Osteocyte (in vitro differentiated cells): Measurements from ENCODE around the gene TRAP1. TPM values are rescaled to one million over a fixed set of nuclear protein-coding genes. Genes with fewer than 3 reads are reported as not detected.
A peak's percentile ranks its signal among the peaks of the same experiment; 100 is the strongest.

Experiments used
- DNase-seq: peaks from one replicate; pipeline ENCODE4 v3.0.0; 2021; ENCODE audit warnings: mixed read lengths; ENCODE audit not compliant: unreplicated experiment; ENCODE audit errors: extremely low spot score
- H3K27ac Mint-ChIP-seq: one replicate; pipeline ENCODE4 v1.8.0; 2021; ENCODE audit warnings: mild to moderate bottlenecking, mixed read lengths; ENCODE audit not compliant: unreplicated experiment
- H3K27me3 Mint-ChIP-seq: one replicate; pipeline ENCODE4 v1.8.0; 2021; ENCODE audit warnings: mixed read lengths; ENCODE audit not compliant: unreplicated experiment
- H3K36me3 Mint-ChIP-seq: one replicate; pipeline ENCODE4 v1.8.0; 2021; ENCODE audit warnings: mixed read lengths; ENCODE audit not compliant: unreplicated experiment
- H3K4me1 Mint-ChIP-seq: one replicate; pipeline ENCODE4 v1.8.0; 2021; ENCODE audit warnings: mixed read lengths; ENCODE audit not compliant: unreplicated experiment
- H3K4me3 Mint-ChIP-seq: one replicate; pipeline ENCODE4 v1.8.0; 2021; ENCODE audit warnings: mild to moderate bottlenecking, moderate library complexity, mixed read lengths; ENCODE audit not compliant: unreplicated experiment
- H3K9me3 Mint-ChIP-seq: one replicate; pipeline ENCODE4 v1.8.0; 2021; ENCODE audit warnings: mixed read lengths; ENCODE audit not compliant: unreplicated experiment
- CTCF ChIP-seq: fragments of 200-600 bp; sonication (generic); IDR thresholded peaks from 2 replicates; pipeline ENCODE4 v1.5.0; 2021; ENCODE audit warnings: antibody characterized with exemption, mild to moderate bottlenecking, moderate library complexity
- total RNA-seq: library from RNA; stranded (reverse); gene quantifications from 2 replicates; pipeline ENCODE4 v1.2.1, GENCODE V29; 2021

TRAP1 gene
- total RNA-seq, 1 donor from 2014 or later: 81.9 TPM

- Mint-ChIP-seq H3K4me3 (no peak overlapping the region), H3K36me3 (no peaks in the 10 kb centered on the region), H3K4me1 (peaks cover 4% of the 10 kb centered on the region), H3K9me3 (no peaks in the 10 kb centered on the region), H3K27ac (no peak overlapping the region), H3K27me3 (no peaks in the 10 kb centered on the region)
- TF ChIP-seq CTCF: no peak
- DNase-seq: no peak
Measured at GRCh38 chr16:3623642-3624041, 93.7 kb downstream of the TRAP1 start.

GRCh38 chr16:3618769-3619141 lies 98.6 kb downstream of the TRAP1 start:
- Mint-ChIP-seq H3K27me3 (no peaks in the 10 kb centered on the region), H3K9me3 (no peaks in the 10 kb centered on the region), H3K4me3 (no peak overlapping the region), H3K4me1 (peaks cover 6% of the 10 kb centered on the region), H3K27ac (no peak overlapping the region), H3K36me3 (peaks cover 4% of the 10 kb centered on the region)
- DNase-seq: no peak
- TF ChIP-seq CTCF: no peak

GRCh38 chr16:3612510-3613466 lies 104.5 kb downstream of the TRAP1 start:
- Mint-ChIP-seq H3K4me1 (peaks cover 28% of the 10 kb centered on the region), H3K27me3 (no peaks in the 10 kb centered on the region), H3K36me3 (peaks cover 4% of the 10 kb centered on the region), H3K4me3 (peak overlapping the region; percentile 99), H3K9me3 (no peaks in the 10 kb centered on the region), H3K27ac (peak overlapping the region; percentile 17)
- no peak for TF ChIP-seq CTCF
- DNase-seq: no peak

GRCh38 chr16:3611146-3611975 lies 106.0 kb downstream of the TRAP1 start, which contains the start of gene SLX4:
Gene SLX4, minus strand, starts transcription at chr16:3611606. Its CDS starts 2,642 bp downstream, at chr16:3608964.
- peak; percentile 98 for DNase-seq

More at GRCh38 chr16:3611146-3611975, 106.0 kb downstream of the TRAP1 start, which contains the start of gene SLX4:
- no peaks in the 10 kb centered on the region for H3K9me3 Mint-ChIP-seq
- peaks cover 6% of the 10 kb centered on the region for H3K36me3 Mint-ChIP-seq
- TF ChIP-seq CTCF: no peak
- no peaks in the 10 kb centered on the region for H3K27me3 Mint-ChIP-seq
- peak within 1 kb of the TSS; percentile 99 for H3K4me3 Mint-ChIP-seq
- H3K4me1 Mint-ChIP-seq: peaks cover 28% of the 10 kb centered on the region
- H3K27ac Mint-ChIP-seq: peak within 1 kb of the TSS; percentile 97
